H1 (cell line): ENCODE measurements around the gene FAM131A. TPM values are rescaled to one million over a fixed set of nuclear protein-coding genes. Genes with fewer than 3 reads are reported as not detected.

Experiments
- CTCF ChIA-PET: fragments of 300-600 bp; sonication (Branson Sonifier 250); formaldehyde crosslinking; loops from one replicate; lab custom pipeline; 2021; ENCODE audit not compliant: partially characterized antibody; lab: Charles Lee
- POLR2A ChIA-PET: fragments of 300-600 bp; sonication (Branson Sonifier 250); formaldehyde crosslinking; loops from one replicate; lab custom pipeline; 2021; ENCODE audit warnings: inconsistent platforms; ENCODE audit not compliant: partially characterized antibody; lab: Charles Lee
- DNase-seq, 2 experiments: peaks; one replicate each; pipeline versions ENCODE4 v3.0.0 to v3.0.0-alpha.2; 2010 to 2022; ENCODE audit warnings: low spot score in 2 of 2, low read depth in 1 of 2, mixed read lengths in 1 of 2
- FAIRE-seq: peaks from 2 replicates; lab custom pipeline; 2011; peaks lifted over from hg19 to GRCh38; lab: Jason Lieb, UNC
- H2AFZ ChIP-seq: 2 replicates; pipeline ENCODE4 v1.8.1; 2012; ENCODE audit warnings: low read length, inconsistent platforms
- H2AK5ac ChIP-seq: 2 replicates; pipeline ENCODE4 v1.6.1; 2013; ENCODE audit warnings: low read depth, low read length
- H2BK120ac ChIP-seq: replicated peaks from 2 replicates; pipeline ENCODE3; 2013; ENCODE audit warnings: low read depth, low read length, inconsistent platforms
- H2BK12ac ChIP-seq: 2 replicates; pipeline ENCODE4 v1.6.1; 2013; ENCODE audit warnings: low read depth, low read length
- H2BK15ac ChIP-seq: 2 replicates; pipeline ENCODE4 v1.6.1; 2013; ENCODE audit warnings: low read length
- H2BK20ac ChIP-seq: 2 replicates; pipeline ENCODE4 v1.6.1; 2013; ENCODE audit warnings: low read length
- H2BK5ac ChIP-seq: 2 replicates; pipeline ENCODE4 v1.6.1; 2013; ENCODE audit warnings: low read depth, low read length
- H3K14ac ChIP-seq: 2 replicates; pipeline ENCODE4 v1.6.1; 2013; ENCODE audit warnings: inconsistent platforms; ENCODE audit not compliant: insufficient read length
- H3K18ac ChIP-seq: 2 replicates; pipeline ENCODE4 v1.6.1; 2013; ENCODE audit warnings: low read length; ENCODE audit errors: extremely low read depth
- H3K23ac ChIP-seq: 2 replicates; pipeline ENCODE4 v1.6.1; 2013; ENCODE audit warnings: inconsistent platforms; ENCODE audit not compliant: insufficient read length
- H3K23me2 ChIP-seq: 2 replicates; pipeline ENCODE4 v1.6.1; 2013; ENCODE audit warnings: low read depth, low read length
- H3K27ac ChIP-seq: 2 replicates; pipeline ENCODE4 v1.6.1; 2011; ENCODE audit warnings: low read depth, low read length, inconsistent platforms
- H3K27me3 ChIP-seq, 4 experiments: replicated peaks in 1 of 4; 1 replicate in 1 of 4; 2 replicates in 3 of 4; pipeline versions ENCODE4 v1.6.1 to v1.8.1; 2011 to 2013; ENCODE audit warnings: low read length in 3 of 4, mild to moderate bottlenecking in 3 of 4, inconsistent platforms in 2 of 4, mixed read lengths in 2 of 4, moderate library complexity in 1 of 4; ENCODE audit not compliant: control insufficient read depth in 3 of 4, insufficient read depth in 3 of 4; ENCODE audit errors: extremely low read depth in 1 of 4
- H3K36me3 ChIP-seq, 4 experiments: 2 replicates each; pipeline versions ENCODE4 v1.6.1 to v1.8.1; 2011 to 2013; ENCODE audit warnings: mild to moderate bottlenecking in 4 of 4, low read length in 3 of 4, moderate library complexity in 2 of 4, control low read depth in 1 of 4, inconsistent platforms in 1 of 4; ENCODE audit not compliant: insufficient read depth in 4 of 4, control insufficient read depth in 2 of 4
- H3K4ac ChIP-seq: replicated peaks from 2 replicates; pipeline ENCODE3; 2013; ENCODE audit warnings: low read length, low read depth, mixed read lengths, inconsistent platforms; ENCODE audit not compliant: insufficient read length
- H3K4me1 ChIP-seq, 4 experiments: replicated peaks in 1 of 4; 1 replicate in 1 of 4; 2 replicates in 3 of 4; pipeline versions ENCODE4 v1.6.1 to v1.8.1; 2011 to 2013; ENCODE audit warnings: low read length in 3 of 4, inconsistent platforms in 2 of 4, mixed read lengths in 1 of 4; ENCODE audit not compliant: insufficient read depth in 4 of 4, control insufficient read depth in 3 of 4
- H3K4me2 ChIP-seq, 2 experiments: 2 replicates each; pipeline versions ENCODE4 v1.6.1 to v1.8.1; 2011 to 2013; ENCODE audit warnings: low read depth in 2 of 2, low read length in 2 of 2, control low read depth in 1 of 2, inconsistent platforms in 1 of 2, mild to moderate bottlenecking in 1 of 2; ENCODE audit not compliant: insufficient read depth in 1 of 2
- H3K4me3 ChIP-seq, 4 experiments: fragments of 200-600, 300-600 bp in 1 of 4; sonication (generic), shearing (Covaris generic), sonication (Bioruptor Twin) in 1 of 4; 2 replicates each; pipeline versions ENCODE4 v1.5.1 to v1.8.1; 2011 to 2016; ENCODE audit warnings: low read length in 4 of 4, low read depth in 3 of 4, control low read depth in 2 of 4, inconsistent platforms in 2 of 4, mild to moderate bottlenecking in 2 of 4, mixed read lengths in 1 of 4, moderate library complexity in 1 of 4; ENCODE audit not compliant: insufficient read depth in 2 of 4; ENCODE audit errors: extremely low read depth in 1 of 4
- H3K56ac ChIP-seq: replicated peaks from 2 replicates; pipeline ENCODE3; 2013; ENCODE audit warnings: low read depth, mild to moderate bottlenecking, mixed read lengths, low read length, inconsistent platforms; ENCODE audit not compliant: insufficient read length
- H3K79me1 ChIP-seq: 2 replicates; pipeline ENCODE4 v1.6.1; 2013; ENCODE audit warnings: low read depth, low read length, control low read depth
- H3K79me2 ChIP-seq, 2 experiments: 2 replicates each; pipeline versions ENCODE4 v1.6.1 to v1.8.1; 2012 to 2013; ENCODE audit warnings: low read length in 2 of 2, mild to moderate bottlenecking in 2 of 2, inconsistent platforms in 1 of 2; ENCODE audit not compliant: insufficient read depth in 2 of 2, control insufficient read depth in 1 of 2
- H3K9ac ChIP-seq, 4 experiments: replicated peaks in 1 of 4; 1 replicate in 1 of 4; 2 replicates in 3 of 4; pipeline versions ENCODE4 v1.6.1 to v1.8.1; 2011 to 2013; ENCODE audit warnings: low read depth in 3 of 4, low read length in 3 of 4, control low read depth in 2 of 4, mild to moderate bottlenecking in 2 of 4, moderate library complexity in 2 of 4, inconsistent platforms in 1 of 4; ENCODE audit errors: extremely low read depth in 1 of 4
- H3K9me3 ChIP-seq, 2 experiments: 2 replicates each; pipeline versions ENCODE4 v1.6.1 to v1.8.1; 2012 to 2013; ENCODE audit warnings: mild to moderate bottlenecking in 2 of 2, moderate library complexity in 2 of 2, control low read depth in 1 of 2, inconsistent platforms in 1 of 2, low read depth in 1 of 2, low read length in 1 of 2, mixed read lengths in 1 of 2; ENCODE audit not compliant: insufficient read depth in 2 of 2
- H4K20me1 ChIP-seq, 2 experiments: replicated peaks in 1 of 2; 2 replicates each; pipeline versions ENCODE3 to v1.8.1; 2011 to 2013; ENCODE audit warnings: inconsistent platforms in 2 of 2, low read length in 2 of 2, mild to moderate bottlenecking in 1 of 2; ENCODE audit not compliant: insufficient read depth in 2 of 2, control insufficient read depth in 1 of 2
- H4K5ac ChIP-seq: 2 replicates; pipeline ENCODE4 v1.6.1; 2013; ENCODE audit warnings: low read length, low read depth, mixed read lengths, inconsistent platforms; ENCODE audit not compliant: insufficient read length
- H4K8ac ChIP-seq: 2 replicates; pipeline ENCODE4 v1.8.0; 2013; ENCODE audit warnings: mild to moderate bottlenecking, moderate library complexity, low read length, inconsistent platforms; ENCODE audit not compliant: insufficient read depth; ENCODE audit errors: extremely low read depth
- H4K91ac ChIP-seq: replicated peaks from 2 replicates; pipeline ENCODE3; 2013; ENCODE audit warnings: low read length, mixed read lengths, inconsistent platforms; ENCODE audit not compliant: insufficient read length
- GABPA ChIP-seq: IDR thresholded peaks from 2 replicates; pipeline ENCODE4 v1.6.1; 2011; ENCODE audit warnings: mild to moderate bottlenecking, low read length, moderate library complexity, borderline replicate concordance; ENCODE audit not compliant: insufficient read depth
- JUN ChIP-seq: IDR thresholded peaks from 2 replicates; pipeline ENCODE4 v1.6.1; 2011; ENCODE audit warnings: low read depth, mild to moderate bottlenecking, improper control_type of control experiment, low read length
- RNF2 ChIP-seq: fragments of 200-900, 300-1000 bp; sonication (generic); IDR thresholded peaks from 2 replicates; pipeline ENCODE4 v1.7.1; 2016; ENCODE audit warnings: borderline replicate concordance, low read depth, mild to moderate bottlenecking, antibody characterized with exemption, low read length; ENCODE audit not compliant: poor library complexity, severe bottlenecking; ENCODE audit errors: missing control alignments
- SIN3A ChIP-seq, 2 experiments: IDR thresholded peaks in 1 of 2; conservative IDR thresholded peaks in 1 of 2; 2 replicates each; pipeline ENCODE4 v1.6.1; 2011 to 2012; ENCODE audit warnings: low read length in 2 of 2, improper control_type of control experiment in 1 of 2, low read depth in 1 of 2, mild to moderate bottlenecking in 1 of 2
- SRF ChIP-seq: IDR thresholded peaks from 2 replicates; pipeline ENCODE4 v1.6.1; 2011; ENCODE audit warnings: mild to moderate bottlenecking, low read depth, low read length, moderate library complexity
- TAF1 ChIP-seq: IDR thresholded peaks from 2 replicates; pipeline ENCODE4 v1.6.1; 2011; ENCODE audit warnings: mild to moderate bottlenecking, low read depth, low read length
- TCF12 ChIP-seq: IDR thresholded peaks from 2 replicates; pipeline ENCODE4 v1.6.1; 2011; ENCODE audit warnings: low read depth, mild to moderate bottlenecking, low read length
- WGBS, 2 experiments: shearing (Covaris generic) in 1 of 2; methylation state at CpG; one replicate each; pipeline versions ENCODE4 v1.1.6 to v1.1.7; 2013 to 2015; ENCODE audit warnings: low lambda C conversion rate in 2 of 2, mixed read lengths in 2 of 2, inconsistent platforms in 1 of 2, low coverage in 1 of 2, missing lambda C conversion rate in 1 of 2; ENCODE audit not compliant: insufficient replicate concordance in 2 of 2, insufficient coverage in 1 of 2, insufficient read length in 1 of 2; ENCODE audit errors: extremely low coverage in 1 of 2, missing lambda C conversion rate in 1 of 2; 5-methylcytosine and 5-hydroxymethylcytosine counted together
- polyA plus RNA-seq, 7 experiments: library from polyadenylated mRNA; depleted of rRNA in 3 of 7; stranded (reverse) in 5 of 7; unstranded in 2 of 7; fragments of >200 nt in 5 of 7; fragments of 200-250 nt in 2 of 7; gene quantifications; 1 replicate in 5 of 7; 2 replicates in 1 of 7; 4 replicates in 1 of 7; pipeline versions ENCODE4 v1.2.1 to v1.2.3, GENCODE V29; 2011 to 2013; ENCODE audit warnings: missing spikeins in 2 of 7, mixed read lengths in 2 of 7
- total RNA-seq: library from RNA; stranded (reverse); fragmentation: NEBNext Ultra II Directional; extraction: Animal tissue kit (Norgen Biotek cat#: 25700); gene quantifications from 2 replicates; pipeline ENCODE4 v1.2.1, GENCODE V29; 2021

FAM131A gene
- total and polyA plus RNA-seq, 2 of the 8 experiments (the other 6 are each of a cell fraction or from before 2014, with no cell fraction given): 16.0 to 21.9 TPM

GRCh38 chr3:184299488-184300377 is 37.7 kb upstream of the FAM131A start:
- TF ChIP-seq RNF2: no peak
- TF ChIP-seq JUN: no peak
- TF ChIP-seq TCF12: no peak
- no peak for TF ChIP-seq GABPA
- TF ChIP-seq TAF1: no peak
- TF ChIP-seq SIN3A (conservative IDR thresholded peaks at IDR 0.05 in 1 of 2, IDR thresholded peaks at IDR 0.05 in 1 of 2; ENCODE audit: low read depth in 1 of 2, low read length in 2 of 2): peak; percentile 64 to 75; a peak in 3 of 4 replicates
- TF ChIP-seq SRF: no peak
- TF ChIP-seq, all 59 proteins: peak for 1
- no peak overlapping the region for H2BK120ac ChIP-seq
- no peak overlapping the region for H2AFZ ChIP-seq
- H3K79me1 ChIP-seq: peaks cover 8% of the 10 kb centered on the region
- peaks cover 0 to 7% (median 2%) of the 10 kb centered on the region in 4 experiments; a peak in 4 of 7 replicates for H3K4me1 ChIP-seq
- no peak overlapping the region for H2AK5ac ChIP-seq
- no peak overlapping the region for H4K5ac ChIP-seq
- H3K23me2 ChIP-seq: peaks cover 10% of the 10 kb centered on the region
- peak overlapping the region; percentile 18 for H4K91ac ChIP-seq
- CTCF ChIA-PET: interaction anchor here (0.7 to 1.5 kb wide), 4 partner anchors 10 to 155 kb away, joined by 3 to 5 read pairs (median 3); no protein-coding TSS in a partner anchor
- H2BK20ac ChIP-seq: no peak overlapping the region
- H3K27me3 ChIP-seq: no peaks in the 10 kb centered on the region
- no peak overlapping the region for H2BK15ac ChIP-seq
- peak overlapping the region; percentile 74 to 82 (median 78) for H3K9ac ChIP-seq
- H3K4me3 ChIP-seq: peak overlapping the region; percentile 91 to 98 (median 94)
- H3K36me3 ChIP-seq: peaks cover 31 to 46% (median 42%) of the 10 kb centered on the region in 4 experiments
- H3K14ac ChIP-seq: no peak overlapping the region
- no peak for FAIRE-seq
- H3K56ac ChIP-seq: no peak overlapping the region
- 30% methylated on average over 28 of the region's 29 CpGs; no CpG with 5 or more reads in 1 of the 2 experiments for WGBS, 2 experiments
- no peaks in the 10 kb centered on the region for H3K9me3 ChIP-seq
- H3K23ac ChIP-seq: no peak overlapping the region
- peaks cover 0 to 9% of the 10 kb centered on the region in 2 experiments for H4K20me1 ChIP-seq
- H3K27ac ChIP-seq: peak overlapping the region; percentile 71; the same call in 1 of the 2 replicates
- POLR2A ChIA-PET: interaction anchor here (0.6 to 5.2 kb wide), 10 partner anchors 10 to 144 kb away, joined by 3 to 43 read pairs (median 3); partner anchors contain the start of genes DVL3 and EEF1AKMT4
- H3K4me2 ChIP-seq: peak overlapping the region; percentile 84 to 92
- peaks cover 8 to 20% of the 10 kb centered on the region in 2 experiments for H3K79me2 ChIP-seq
- no peak overlapping the region for H2BK12ac ChIP-seq
- no peak overlapping the region for H3K4ac ChIP-seq
- H3K18ac ChIP-seq: peak overlapping the region; percentile 87
- H2BK5ac ChIP-seq: peak overlapping the region; percentile 60
- DNase-seq: no peak
- peak overlapping the region; percentile 51; the same call in 1 of the 2 replicates for H4K8ac ChIP-seq
